ENCODE results near the gene TMEM247. TPM values are rescaled to one million over a fixed set of nuclear protein-coding genes. Genes with fewer than 3 reads are reported as not detected.

Gene TMEM247
- total and polyA plus RNA-seq, 12 donors: not detected

GRCh38 chr2:46500801-46501200 is 21.4 kb downstream of the TMEM247 start:
- Histone ChIP-seq H3K27me3 (no peaks in the 10 kb centered on the region), H3K4me3 (peak overlapping the region in 1 of 4 donors; percentile 67), H3K36me3 (replicated peaks in 1 of 2) (no peaks in the 10 kb centered on the region), H3K9me3 (replicated peaks in 1 of 3) (no peaks in the 10 kb centered on the region), H3K4me1 (replicated peaks in 1 of 2) (peaks cover 0 to 13% of the 10 kb centered on the region in 2 donors), H3K27ac (peak overlapping the region in 2 of 5 donors; percentile 85 to 92)
- intact Hi-C loops (cut with DNase I): no loop called here
- DNase-seq: peak in 1 of 7 donors; percentile 51
- TF ChIP-seq CTCF (IDR thresholded peaks at IDR 0.05) (no peak), POLR2A (IDR thresholded peaks at IDR 0.05) (no peak)
- 67 to 92% (median 86%) methylated on average over 6 of the region's 6 CpGs for WGBS, 4 donors

- Histone ChIP-seq H3K4me1 (replicated peaks in 1 of 2) (peaks cover 0 to 13% of the 10 kb centered on the region in 2 donors), H3K9me3 (replicated peaks in 1 of 3) (no peaks in the 10 kb centered on the region), H3K36me3 (replicated peaks in 1 of 2) (no peaks in the 10 kb centered on the region), H3K27ac (no peak overlapping the region), H3K27me3 (no peaks in the 10 kb centered on the region), H3K4me3 (no peak overlapping the region)
- intact Hi-C loops (cut with DNase I): no loop called here
- no peak for DNase-seq
- 75 to 93% (median 85%) methylated on average over 4 of the region's 4 CpGs for WGBS, 4 donors
- no peak for TF ChIP-seq CTCF (IDR thresholded peaks at IDR 0.05)
- no peak for TF ChIP-seq POLR2A (IDR thresholded peaks at IDR 0.05)
Measured at GRCh38 chr2:46502291-46502885, 23.0 kb downstream of the TMEM247 start.

- Histone ChIP-seq H3K4me3 (no peak overlapping the region), H3K27ac (no peak overlapping the region), H3K27me3 (no peaks in the 10 kb centered on the region), H3K9me3 (replicated peaks in 1 of 3) (no peaks in the 10 kb centered on the region), H3K4me1 (replicated peaks in 1 of 2) (peaks cover 0 to 13% of the 10 kb centered on the region in 2 donors), H3K36me3 (replicated peaks in 1 of 2) (no peaks in the 10 kb centered on the region)
- intact Hi-C loops (cut with DNase I): no loop called here
- TF ChIP-seq POLR2A (IDR thresholded peaks at IDR 0.05) (no peak), CTCF (IDR thresholded peaks at IDR 0.05) (no peak)
- DNase-seq: no peak
- 86 to 94% (median 91%) methylated on average over 4 of the region's 4 CpGs for WGBS, 4 donors
Measured at GRCh38 chr2:46503686-46504085, 24.3 kb downstream of the TMEM247 start.

GRCh38 chr2:46504221-46504620 is 24.9 kb downstream of the TMEM247 start:
- Histone ChIP-seq H3K27ac (no peak overlapping the region), H3K36me3 (replicated peaks in 1 of 2) (no peaks in the 10 kb centered on the region), H3K27me3 (no peaks in the 10 kb centered on the region), H3K4me3 (no peak overlapping the region), H3K9me3 (replicated peaks in 1 of 3) (no peaks in the 10 kb centered on the region), H3K4me1 (replicated peaks in 1 of 2) (peaks cover 0 to 8% of the 10 kb centered on the region in 2 donors)
- 76 to 100% (median 87%) methylated on average over 2 of the region's 2 CpGs for WGBS, 4 donors
- no peak for DNase-seq
- intact Hi-C loops (cut with DNase I): no loop called here
- no peak for TF ChIP-seq POLR2A (IDR thresholded peaks at IDR 0.05)
- no peak for TF ChIP-seq CTCF (IDR thresholded peaks at IDR 0.05)

Measured in adrenal gland (tissue), 12 donors.